ENCODE measurements around the gene SRGAP3.

The SRGAP3 gene

GRCh38 chr3:9251055-9251786 lies 1.8 kb upstream of the SRGAP3 start:
- no peak for DNase-seq (ENCODE audit: low spot score)

- no peak for DNase-seq (ENCODE audit: low spot score)
These were observed 790 bp upstream of the SRGAP3 start for GRCh38 chr3:9250236-9250635.

GRCh38 chr3:9248522-9249271 lies 749 bp downstream of the SRGAP3 start:
- DNase-seq (ENCODE audit: low spot score): no peak

GRCh38 chr3:9247941-9248521 lies 1.4 kb downstream of the SRGAP3 start:
- DNase-seq (ENCODE audit: low spot score): peak; percentile 58

GRCh38 chr3:9247361-9247940 lies 2.0 kb downstream of the SRGAP3 start:
- DNase-seq (ENCODE audit: low spot score): no peak

- DNase-seq (ENCODE audit: low spot score): no peak
These were observed 3.3 kb downstream of the SRGAP3 start for GRCh38 chr3:9246189-9246588.

- no peak for DNase-seq (ENCODE audit: low spot score)
These were observed 4.8 kb downstream of the SRGAP3 start for GRCh38 chr3:9244495-9245183.

GRCh38 chr3:9241956-9242355 lies 7.5 kb downstream of the SRGAP3 start:
- DNase-seq (ENCODE audit: low spot score): no peak

- DNase-seq (ENCODE audit: low spot score): no peak
These were observed 9.8 kb downstream of the SRGAP3 start for GRCh38 chr3:9239680-9240079.

- DNase-seq (ENCODE audit: low spot score): no peak
These were observed 10.6 kb downstream of the SRGAP3 start for GRCh38 chr3:9238721-9239295.

GRCh38 chr3:9238276-9238675 lies 11.2 kb downstream of the SRGAP3 start:
- DNase-seq (ENCODE audit: low spot score): no peak

- no peak for DNase-seq (ENCODE audit: low spot score)
These were observed 15.4 kb downstream of the SRGAP3 start for GRCh38 chr3:9233814-9234600.

- no peak for DNase-seq (ENCODE audit: low spot score)
These were observed 16.3 kb downstream of the SRGAP3 start for GRCh38 chr3:9233101-9233500.

- DNase-seq (ENCODE audit: low spot score): no peak
These were observed 17.5 kb downstream of the SRGAP3 start for GRCh38 chr3:9231937-9232336.

- no peak for DNase-seq (ENCODE audit: low spot score)
These were observed 18.0 kb downstream of the SRGAP3 start for GRCh38 chr3:9231471-9231870.

GRCh38 chr3:9231006-9231405 lies 18.4 kb downstream of the SRGAP3 start:
- no peak for DNase-seq (ENCODE audit: low spot score)

- DNase-seq (ENCODE audit: low spot score): no peak
These were observed 18.9 kb downstream of the SRGAP3 start for GRCh38 chr3:9230596-9230995.

GRCh38 chr3:9229879-9230278 lies 19.6 kb downstream of the SRGAP3 start:
- no peak for DNase-seq (ENCODE audit: low spot score)

GRCh38 chr3:9229325-9229724 lies 20.1 kb downstream of the SRGAP3 start:
- no peak for DNase-seq (ENCODE audit: low spot score)

GRCh38 chr3:9226326-9226725 lies 23.1 kb downstream of the SRGAP3 start:
- DNase-seq (ENCODE audit: low spot score): no peak

GRCh38 chr3:9225268-9225667 lies 24.2 kb downstream of the SRGAP3 start:
- DNase-seq (ENCODE audit: low spot score): no peak

Data from ecto neural progenitor cell (in vitro differentiated cells).